ENCODE results near the gene RRP8. TPM values are rescaled to one million over a fixed set of nuclear protein-coding genes. Genes with fewer than 3 reads are reported as not detected.
A peak's percentile ranks its signal among the peaks of the same experiment; 100 is the strongest.

Gene RRP8
- total RNA-seq, 1 donor: 7.2 TPM

DNA sequence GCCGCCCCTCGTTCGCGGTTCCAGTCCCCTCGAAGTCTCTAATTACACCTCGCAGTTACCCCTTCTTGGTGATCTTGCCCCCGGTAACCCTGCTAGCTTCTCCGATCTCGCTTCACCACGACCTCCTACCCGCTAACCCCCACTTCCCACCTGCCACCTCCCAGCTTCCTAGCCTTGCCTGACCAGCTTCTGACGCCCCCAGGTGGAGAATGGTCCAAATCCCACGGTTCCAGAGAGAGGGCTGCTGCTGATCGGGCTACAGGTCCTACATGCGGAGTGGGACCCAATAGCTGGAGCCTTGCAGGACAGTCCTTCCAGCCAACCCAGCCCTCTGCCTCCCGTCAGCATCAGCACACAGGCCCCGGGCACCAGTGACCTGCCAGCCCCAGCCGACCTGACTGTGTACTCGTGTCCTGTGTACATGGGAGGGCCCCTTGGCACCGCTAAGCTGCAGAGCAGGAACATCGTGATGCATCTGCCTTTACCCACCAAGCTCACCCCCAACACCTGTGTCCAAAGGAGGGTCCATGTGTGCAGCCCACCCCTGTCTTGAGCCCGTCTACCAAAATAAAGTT is 31.9 kb downstream of the RRP8 start:
- Histone ChIP-seq H3K27ac (ENCODE audit: low read depth, low read length) (no peak overlapping the region), H3K79me2 (ENCODE audit: insufficient read depth, low read length) (no peaks in the 10 kb centered on the region), H4K20me1 (ENCODE audit: insufficient read depth, low read length) (peaks cover 12% of the 10 kb centered on the region), H3K9me3 (ENCODE audit: low read depth, low read length) (no peaks in the 10 kb centered on the region), H3K4me2 (ENCODE audit: insufficient read depth, low read length) (peak overlapping the region; percentile 36), H3K4me3 (ENCODE audit: insufficient read depth, low read length) (no peak overlapping the region), H3K4me1 (ENCODE audit: insufficient read depth, low read length) (peaks cover 18% of the 10 kb centered on the region), H3K36me3 (ENCODE audit: insufficient read depth, low read length) (no peaks in the 10 kb centered on the region), H2AFZ (ENCODE audit: low read length) (no peak overlapping the region), H3K27me3 (ENCODE audit: insufficient read depth, low read length) (no peaks in the 10 kb centered on the region)
- DNase-seq (ENCODE audit: insufficient read length, low spot score, missing footprints): peak; percentile 65
- TF ChIP-seq, protein P1, sequence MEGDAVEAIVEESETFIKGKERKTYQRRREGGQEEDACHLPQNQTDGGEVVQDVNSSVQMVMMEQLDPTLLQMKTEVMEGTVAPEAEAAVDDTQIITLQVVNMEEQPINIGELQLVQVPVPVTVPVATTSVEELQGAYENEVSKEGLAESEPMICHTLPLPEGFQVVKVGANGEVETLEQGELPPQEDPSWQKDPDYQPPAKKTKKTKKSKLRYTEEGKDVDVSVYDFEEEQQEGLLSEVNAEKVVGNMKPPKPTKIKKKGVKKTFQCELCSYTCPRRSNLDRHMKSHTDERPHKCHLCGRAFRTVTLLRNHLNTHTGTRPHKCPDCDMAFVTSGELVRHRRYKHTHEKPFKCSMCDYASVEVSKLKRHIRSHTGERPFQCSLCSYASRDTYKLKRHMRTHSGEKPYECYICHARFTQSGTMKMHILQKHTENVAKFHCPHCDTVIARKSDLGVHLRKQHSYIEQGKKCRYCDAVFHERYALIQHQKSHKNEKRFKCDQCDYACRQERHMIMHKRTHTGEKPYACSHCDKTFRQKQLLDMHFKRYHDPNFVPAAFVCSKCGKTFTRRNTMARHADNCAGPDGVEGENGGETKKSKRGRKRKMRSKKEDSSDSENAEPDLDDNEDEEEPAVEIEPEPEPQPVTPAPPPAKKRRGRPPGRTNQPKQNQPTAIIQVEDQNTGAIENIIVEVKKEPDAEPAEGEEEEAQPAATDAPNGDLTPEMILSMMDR (IDR thresholded peaks at IDR 0.05; ENCODE audit: extremely low read depth, low read depth, low read length): no peak

DNA sequence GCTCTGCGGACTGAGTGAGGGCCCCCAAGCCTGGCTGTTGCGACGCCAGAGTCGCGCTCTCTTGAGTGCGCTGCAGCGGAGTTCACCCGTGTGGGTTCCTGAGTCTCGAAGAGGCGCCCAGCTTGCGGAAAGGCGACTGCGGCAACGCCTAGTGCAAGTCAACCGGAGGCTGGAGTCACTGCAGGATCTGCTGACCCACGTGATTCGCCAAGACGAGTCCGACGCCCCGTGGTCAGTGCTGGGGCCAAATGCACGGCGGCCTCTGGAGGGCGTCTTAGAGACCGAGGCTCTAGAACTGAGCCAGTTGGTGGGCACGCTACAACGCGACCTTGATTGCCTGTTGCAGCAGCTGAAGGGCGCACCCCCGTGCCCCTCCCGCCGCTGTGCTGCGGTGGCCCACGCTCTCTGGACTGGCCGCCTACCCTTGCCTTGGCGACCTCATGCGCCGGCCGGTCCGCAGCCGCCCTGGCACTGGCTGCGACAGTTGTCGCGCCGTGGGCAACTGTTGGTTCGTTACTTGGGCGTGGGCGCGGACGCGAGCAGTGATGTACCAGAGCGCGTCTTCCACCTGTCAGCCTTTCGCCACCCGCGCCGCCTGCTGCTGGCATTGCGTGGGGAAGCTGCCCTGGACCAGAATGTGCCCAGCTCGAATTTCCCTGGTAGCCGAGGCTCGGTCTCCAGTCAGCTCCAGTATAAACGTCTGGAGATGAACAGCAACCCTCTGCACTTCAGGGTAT is 32.6 kb downstream of the RRP8 start:
- TF ChIP-seq, protein P1 (IDR thresholded peaks at IDR 0.05; ENCODE audit: extremely low read depth, low read depth, low read length): no peak
- peaks cover 17% of the 10 kb centered on the region for H4K20me1 ChIP-seq (ENCODE audit: insufficient read depth, low read length)
- DNase-seq (ENCODE audit: insufficient read length, low spot score, missing footprints): no peak

DNA sequence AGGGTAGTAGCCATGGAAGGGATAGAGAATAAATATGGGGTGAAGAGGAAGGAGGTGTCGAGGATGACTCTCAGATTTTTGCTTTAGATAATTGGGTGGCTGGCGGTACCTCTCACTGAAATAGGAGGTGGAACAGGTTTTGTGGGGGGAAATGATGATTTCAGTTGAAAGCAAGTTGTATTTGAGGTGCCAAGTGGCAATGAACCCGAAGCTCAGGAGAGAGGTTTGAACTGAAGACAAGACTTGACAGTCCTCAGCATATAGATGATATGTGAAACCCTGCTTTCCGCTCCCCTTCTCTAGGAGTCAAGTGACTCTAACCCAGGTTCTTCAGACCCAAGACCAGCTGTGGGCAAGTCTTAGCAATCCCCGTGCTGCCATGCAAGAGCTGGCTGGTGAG is 33.7 kb downstream of the RRP8 start:
- Histone ChIP-seq H3K36me3 (ENCODE audit: insufficient read depth, low read length) (no peaks in the 10 kb centered on the region), H3K9me3 (ENCODE audit: low read depth, low read length) (no peaks in the 10 kb centered on the region), H3K4me2 (ENCODE audit: insufficient read depth, low read length) (no peak overlapping the region), H3K79me2 (ENCODE audit: insufficient read depth, low read length) (no peaks in the 10 kb centered on the region), H2AFZ (ENCODE audit: low read length) (no peak overlapping the region), H3K4me3 (ENCODE audit: insufficient read depth, low read length) (no peak overlapping the region), H3K4me1 (ENCODE audit: insufficient read depth, low read length) (peaks cover 18% of the 10 kb centered on the region), H3K27me3 (ENCODE audit: insufficient read depth, low read length) (no peaks in the 10 kb centered on the region), H3K27ac (ENCODE audit: low read depth, low read length) (no peak overlapping the region), H4K20me1 (ENCODE audit: insufficient read depth, low read length) (peaks cover 17% of the 10 kb centered on the region)
- TF ChIP-seq, protein P1 (IDR thresholded peaks at IDR 0.05; ENCODE audit: extremely low read depth, low read depth, low read length): no peak
- no peak for DNase-seq (ENCODE audit: insufficient read length, low spot score, missing footprints)

More for the DNA sequence above, 32.6 kb downstream of the RRP8 start:
- Histone ChIP-seq H3K4me2 (ENCODE audit: insufficient read depth, low read length) (no peak overlapping the region), H3K4me1 (ENCODE audit: insufficient read depth, low read length) (peaks cover 18% of the 10 kb centered on the region), H3K9me3 (ENCODE audit: low read depth, low read length) (no peaks in the 10 kb centered on the region), H2AFZ (ENCODE audit: low read length) (no peak overlapping the region), H3K4me3 (ENCODE audit: insufficient read depth, low read length) (no peak overlapping the region), H3K27me3 (ENCODE audit: insufficient read depth, low read length) (no peaks in the 10 kb centered on the region), H3K36me3 (ENCODE audit: insufficient read depth, low read length) (no peaks in the 10 kb centered on the region), H3K79me2 (ENCODE audit: insufficient read depth, low read length) (no peaks in the 10 kb centered on the region), H3K27ac (ENCODE audit: low read depth, low read length) (no peak overlapping the region)

DNA sequence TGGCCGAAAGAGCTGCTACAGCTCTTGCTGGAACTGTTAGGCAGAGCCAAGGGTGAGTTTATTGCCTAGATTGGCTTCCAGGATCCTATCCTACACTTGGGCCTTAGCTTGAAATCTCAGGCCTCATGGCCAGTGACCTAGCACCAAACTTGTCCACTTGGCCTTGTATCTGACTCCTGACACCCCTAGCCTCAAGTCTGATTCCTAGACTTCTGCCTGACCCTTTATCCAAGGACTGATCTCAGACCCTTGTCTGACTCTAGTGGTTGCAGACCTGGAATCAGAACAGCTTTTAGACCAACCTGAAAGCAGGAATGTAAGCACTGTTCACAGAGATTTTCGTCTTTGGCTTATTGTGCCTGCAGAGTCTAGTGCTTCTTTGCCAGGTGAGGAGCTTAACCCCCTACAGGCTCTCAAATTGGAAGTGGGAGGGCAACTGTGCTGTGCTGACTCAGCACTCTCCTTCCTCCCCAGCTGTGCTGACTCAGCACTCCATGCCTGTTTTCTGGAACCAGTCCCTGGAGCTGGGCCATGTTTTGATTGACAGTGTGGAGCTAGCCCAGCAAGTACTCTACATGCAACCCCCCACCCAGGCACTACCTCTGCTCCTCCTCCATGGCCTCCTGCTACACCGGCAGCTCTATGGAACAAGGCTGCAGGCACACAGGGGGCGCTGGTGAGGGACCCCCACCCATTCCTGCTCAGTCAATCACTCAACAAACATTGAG is 35.1 kb downstream of the RRP8 start:
- TF ChIP-seq, protein P1 (IDR thresholded peaks at IDR 0.05; ENCODE audit: extremely low read depth, low read depth, low read length): no peak

More for the DNA sequence above, 35.1 kb downstream of the RRP8 start:
- H3K9me3 ChIP-seq (ENCODE audit: low read depth, low read length): no peaks in the 10 kb centered on the region
- no peaks in the 10 kb centered on the region for H3K27me3 ChIP-seq (ENCODE audit: insufficient read depth, low read length)
- H3K4me3 ChIP-seq (ENCODE audit: insufficient read depth, low read length): no peak overlapping the region
- H3K36me3 ChIP-seq (ENCODE audit: insufficient read depth, low read length): no peaks in the 10 kb centered on the region
- H3K27ac ChIP-seq (ENCODE audit: low read depth, low read length): no peak overlapping the region
- H3K4me1 ChIP-seq (ENCODE audit: insufficient read depth, low read length): peaks cover 18% of the 10 kb centered on the region
- H2AFZ ChIP-seq (ENCODE audit: low read length): no peak overlapping the region
- DNase-seq (ENCODE audit: insufficient read length, low spot score, missing footprints): peak; percentile 93
- H3K79me2 ChIP-seq (ENCODE audit: insufficient read depth, low read length): no peaks in the 10 kb centered on the region
- H3K4me2 ChIP-seq (ENCODE audit: insufficient read depth, low read length): no peak overlapping the region
- H4K20me1 ChIP-seq (ENCODE audit: insufficient read depth, low read length): peaks cover 17% of the 10 kb centered on the region
